ENCODE measurements around the gene GPX1.
A peak's percentile ranks its signal among the peaks of the same experiment; 100 is the strongest.
"Not testable (repeated sequence)": the region's sequence is repeated elsewhere in the genome, so short reads cannot be mapped to it uniquely, and the experiment has no call there.

The GPX1 gene

GRCh38 chr3:49357443-49358216 lies 523 bp downstream of the GPX1 start:
- DNase-seq (ENCODE audit: low spot score): not testable (repeated sequence)

GRCh38 chr3:49357095-49357442 lies 1.1 kb downstream of the GPX1 start:
- not testable (repeated sequence) for DNase-seq (ENCODE audit: low spot score)

GRCh38 chr3:49352890-49353421 lies 5.2 kb downstream of the GPX1 start:
- no peak for DNase-seq (ENCODE audit: low spot score)

- DNase-seq (ENCODE audit: low spot score): no peak
Measured at GRCh38 chr3:49352281-49352680, 5.9 kb downstream of the GPX1 start.

GRCh38 chr3:49351521-49352011 lies 6.6 kb downstream of the GPX1 start:
- DNase-seq (ENCODE audit: low spot score): no peak

- no peak for DNase-seq (ENCODE audit: low spot score)
Measured at GRCh38 chr3:49349348-49350114, 8.6 kb downstream of the GPX1 start.

GRCh38 chr3:49348361-49348760 lies 9.8 kb downstream of the GPX1 start:
- not testable (repeated sequence) for DNase-seq (ENCODE audit: low spot score)

- DNase-seq (ENCODE audit: low spot score): no peak
Measured at GRCh38 chr3:49346797-49347251, 11.3 kb downstream of the GPX1 start.

GRCh38 chr3:49343163-49343562 lies 15.0 kb downstream of the GPX1 start:
- no peak for DNase-seq (ENCODE audit: low spot score)

GRCh38 chr3:49341996-49342395 lies 16.2 kb downstream of the GPX1 start:
- DNase-seq (ENCODE audit: low spot score): no peak

GRCh38 chr3:49339941-49340800 lies 18.0 kb downstream of the GPX1 start, which contains the start of gene USP4:
Gene USP4 (minus strand): TSS chr3:49340053. CDS start chr3:49340024, 29 bp downstream.
- peak; percentile 90 for DNase-seq (ENCODE audit: low spot score)

- DNase-seq (ENCODE audit: low spot score): no peak
Measured at GRCh38 chr3:49339581-49339940, 18.6 kb downstream of the GPX1 start.

GRCh38 chr3:49333916-49334633 lies 24.1 kb downstream of the GPX1 start:
- DNase-seq (ENCODE audit: low spot score): no peak

GRCh38 chr3:49333091-49333490 lies 25.1 kb downstream of the GPX1 start:
- no peak for DNase-seq (ENCODE audit: low spot score)

- DNase-seq (ENCODE audit: low spot score): no peak
Measured at GRCh38 chr3:49329186-49329585, 29.0 kb downstream of the GPX1 start.

GRCh38 chr3:49328350-49328749 lies 29.8 kb downstream of the GPX1 start:
- not testable (repeated sequence) for DNase-seq (ENCODE audit: low spot score)

- no peak for DNase-seq (ENCODE audit: low spot score)
Measured at GRCh38 chr3:49327485-49327884, 30.7 kb downstream of the GPX1 start.

- DNase-seq (ENCODE audit: low spot score): no peak
Measured at GRCh38 chr3:49324768-49325167, 33.4 kb downstream of the GPX1 start.

- no peak for DNase-seq (ENCODE audit: low spot score)
Measured at GRCh38 chr3:49316696-49317457, 41.3 kb downstream of the GPX1 start.

All from SK-N-DZ (cell line).